ENCODE results near the gene KLHL8.
A peak's percentile ranks its signal among the peaks of the same experiment; 100 is the strongest.
"Not testable (repeated sequence)": the region's sequence is repeated elsewhere in the genome, so short reads cannot be mapped to it uniquely, and the experiment has no call there.

KLHL8 gene

DNA sequence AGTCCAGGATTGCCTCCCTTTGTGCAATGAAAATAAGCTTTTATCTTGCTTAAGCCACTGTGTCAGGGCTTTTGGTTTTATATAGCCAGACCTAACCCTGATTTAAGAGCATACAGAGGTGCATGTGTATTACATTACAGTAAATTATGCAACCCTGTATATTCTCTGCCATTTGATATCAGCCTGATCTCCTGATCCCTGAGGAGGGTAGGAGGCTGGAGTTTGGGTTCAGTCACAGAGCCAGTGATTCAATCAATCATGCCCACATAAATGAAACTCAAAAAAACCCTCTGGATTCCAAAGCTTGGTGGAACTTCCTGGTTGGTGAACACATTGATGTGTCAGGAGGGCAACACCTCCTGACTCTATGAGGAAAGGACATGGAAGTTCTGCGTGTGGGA lies 7.3 kb upstream of the KLHL8 start:
- ATAC-seq: no peak

DNA sequence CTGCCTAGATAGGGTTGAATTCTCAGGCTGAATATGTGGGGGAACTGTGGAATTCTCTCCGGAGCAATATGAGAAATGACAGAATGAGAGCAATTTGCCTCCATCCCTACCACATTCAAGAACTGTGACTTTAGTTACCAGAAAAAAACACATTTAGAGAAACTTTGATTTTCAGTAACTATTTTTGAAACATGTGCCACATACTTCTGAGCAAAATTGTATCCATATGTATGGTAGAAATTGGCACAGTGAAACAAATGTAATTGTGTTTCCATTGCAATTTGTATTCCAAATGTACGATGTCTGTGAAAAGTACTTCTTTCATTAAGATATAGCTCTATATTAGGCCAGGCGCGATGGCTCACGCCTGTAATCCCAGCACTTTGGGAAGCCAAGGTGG lies 5.5 kb upstream of the KLHL8 start:
- no peak for ATAC-seq

DNA sequence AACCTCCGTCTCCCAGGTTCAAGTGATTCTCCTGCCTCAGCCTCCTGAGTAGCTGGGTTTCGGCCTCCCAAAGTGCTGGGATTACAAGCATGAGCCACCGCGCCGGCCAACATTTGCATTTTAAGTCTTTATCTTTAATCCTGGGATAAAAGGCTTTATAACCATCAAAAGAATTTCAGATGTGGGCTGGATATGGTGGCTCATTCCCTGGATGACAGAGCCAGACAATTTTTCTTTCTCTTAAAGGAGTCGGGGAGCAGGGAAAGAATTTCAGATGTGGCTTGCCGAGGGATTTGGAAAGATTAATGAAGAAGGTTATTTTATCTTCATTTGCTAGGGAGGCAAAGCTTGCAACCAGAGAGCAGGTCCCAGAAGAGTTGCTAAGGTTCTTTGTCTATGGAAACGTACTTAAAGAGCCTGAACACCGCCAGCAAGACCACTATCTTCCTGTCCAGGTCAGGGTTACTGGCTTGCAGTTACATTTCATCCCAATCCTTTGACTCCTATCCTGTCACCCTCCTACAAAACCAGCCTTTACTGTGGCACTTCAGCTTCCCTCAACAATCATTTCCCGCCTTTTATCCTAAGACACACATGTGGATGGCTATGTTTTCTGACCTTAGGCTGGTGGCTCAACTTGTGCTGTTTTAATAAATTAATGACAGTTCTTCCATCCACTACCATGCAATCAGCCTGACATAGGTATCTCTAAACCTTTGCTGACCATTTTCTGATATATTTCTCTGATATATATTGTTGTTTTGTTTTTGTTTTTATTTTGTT lies 3.9 kb upstream of the KLHL8 start:
- ATAC-seq: no peak

DNA sequence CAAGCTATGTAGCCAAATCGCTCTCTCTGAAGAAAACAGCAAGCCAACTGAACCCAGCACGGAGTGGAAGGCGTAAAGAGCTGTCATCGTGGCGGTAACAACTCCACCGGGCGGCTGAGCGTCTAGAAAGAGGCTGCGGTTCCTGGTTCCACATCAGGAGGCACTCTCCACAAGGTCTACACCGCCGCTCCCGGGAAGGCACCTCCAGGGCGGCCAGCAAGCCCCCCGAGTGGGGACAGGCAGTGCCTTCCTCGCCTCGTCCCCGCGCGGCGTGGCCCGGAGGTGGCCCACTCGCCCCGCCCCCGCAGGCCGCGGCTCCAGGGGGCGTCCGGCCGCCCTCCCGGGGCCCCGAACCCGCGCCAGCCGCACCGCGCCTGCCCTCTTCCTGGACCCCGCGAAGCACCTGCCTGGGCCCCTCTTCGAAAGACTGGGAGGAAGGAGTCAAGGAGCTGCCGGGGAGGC lies 755 bp downstream of the KLHL8 start:
- peak; percentile 22 to 27 for ATAC-seq

DNA sequence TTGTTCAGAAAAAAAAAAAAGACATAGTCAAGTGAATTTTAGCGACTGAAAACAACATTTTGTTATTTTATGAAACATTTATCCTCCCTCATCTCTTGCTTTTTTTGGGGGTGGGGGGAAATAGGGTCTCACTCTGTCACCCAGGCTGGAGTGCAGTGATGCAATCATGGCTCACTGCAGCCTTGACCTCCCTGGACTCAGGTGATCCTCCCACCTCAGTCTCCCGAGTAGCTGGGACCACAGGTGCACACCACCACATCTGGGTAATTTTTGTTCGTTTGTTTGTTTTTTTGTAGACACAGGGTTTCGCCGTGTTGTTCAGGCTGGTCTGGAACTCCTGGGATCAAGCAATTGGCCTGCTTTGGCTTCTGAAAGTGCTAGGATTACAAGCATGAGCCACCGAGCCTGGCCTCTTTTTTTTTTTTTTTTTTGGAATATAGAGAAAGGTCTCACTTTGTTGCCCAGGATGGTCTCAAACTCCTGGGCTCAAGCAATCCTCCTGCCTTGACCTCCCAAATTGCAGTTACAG lies 3.1 kb downstream of the KLHL8 start:
- ATAC-seq: not testable (repeated sequence)

DNA sequence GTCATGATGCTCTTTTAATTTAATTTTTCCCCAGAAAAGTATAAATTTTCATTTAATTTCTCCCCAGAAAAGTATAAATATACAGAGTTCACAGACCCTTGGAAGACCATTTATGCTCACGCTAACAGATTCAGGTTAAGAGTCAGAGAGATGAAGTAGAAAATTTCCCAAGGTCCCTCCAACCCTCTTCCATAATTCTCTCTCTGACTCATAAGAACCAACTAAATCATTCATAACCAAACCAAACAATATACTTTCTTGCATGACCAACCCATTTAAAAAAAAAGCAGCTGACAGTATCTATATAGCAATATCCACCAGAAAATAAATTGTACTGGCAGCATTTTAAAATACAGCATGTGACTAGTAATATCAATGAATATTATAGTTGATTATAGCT lies 3.9 kb downstream of the KLHL8 start:
- no peak for ATAC-seq

DNA sequence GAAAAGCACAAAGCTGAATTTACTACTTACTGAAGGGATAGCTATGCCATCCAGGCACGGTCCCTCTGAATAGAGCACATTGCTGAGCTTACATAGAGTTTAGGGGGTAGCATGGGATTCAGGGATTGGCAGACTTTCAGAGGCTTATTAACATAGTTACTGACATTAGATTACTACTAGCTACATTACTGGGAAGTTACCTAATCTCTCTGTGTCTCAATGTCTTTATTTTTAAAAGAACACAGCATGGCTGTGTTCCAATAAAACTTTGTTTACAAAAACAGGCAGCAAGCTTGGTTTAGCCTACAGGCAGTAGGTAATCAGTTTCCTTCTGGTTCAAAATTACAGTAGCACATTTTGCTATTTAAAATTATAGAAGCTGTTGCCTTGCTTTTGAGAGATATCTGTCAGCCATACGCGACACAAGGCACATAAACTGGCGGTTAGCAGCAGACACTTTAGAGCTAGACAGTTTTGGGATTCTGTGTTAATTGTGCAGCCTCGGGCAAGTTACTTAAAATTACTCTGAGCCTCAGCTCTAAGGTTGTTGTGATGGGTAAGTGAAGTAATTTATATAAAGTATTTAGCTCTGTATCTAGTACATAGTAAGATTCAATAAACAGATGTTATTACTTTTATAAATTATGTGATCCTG lies 6.9 kb downstream of the KLHL8 start:
- no peak for ATAC-seq

DNA sequence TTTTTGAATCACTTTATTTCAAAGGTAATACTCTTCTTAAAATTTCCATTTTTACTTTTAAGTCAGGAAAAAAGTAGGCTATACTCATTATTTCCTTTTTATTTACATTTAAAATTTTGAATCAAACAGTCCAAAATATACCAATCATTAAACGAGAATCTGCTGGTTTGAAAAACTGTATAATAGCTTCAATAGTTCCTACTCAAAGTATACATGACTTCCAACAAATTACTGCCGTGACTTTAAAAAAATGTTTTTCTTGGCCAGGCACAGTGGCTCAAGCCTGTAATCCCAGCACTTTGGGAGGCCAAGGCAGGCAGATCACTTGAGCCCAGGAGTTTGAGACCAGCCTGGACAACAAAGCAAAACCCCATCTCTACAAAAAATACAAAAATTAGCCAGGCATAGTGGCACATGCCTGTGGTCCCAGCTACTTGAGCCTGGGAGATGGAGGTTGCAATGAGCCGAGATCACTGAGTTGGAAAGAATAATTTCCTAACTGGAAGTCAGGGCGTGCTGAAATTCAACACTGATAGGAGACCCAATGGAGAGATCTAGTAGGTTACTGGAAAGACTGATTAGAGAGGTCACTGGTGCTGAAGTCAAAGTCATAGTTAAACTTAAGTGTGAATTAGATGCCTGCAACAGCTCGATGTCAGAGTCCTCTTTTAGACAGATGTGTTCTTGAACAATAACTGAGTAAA lies 9.0 kb downstream of the KLHL8 start:
- no peak for ATAC-seq

DNA sequence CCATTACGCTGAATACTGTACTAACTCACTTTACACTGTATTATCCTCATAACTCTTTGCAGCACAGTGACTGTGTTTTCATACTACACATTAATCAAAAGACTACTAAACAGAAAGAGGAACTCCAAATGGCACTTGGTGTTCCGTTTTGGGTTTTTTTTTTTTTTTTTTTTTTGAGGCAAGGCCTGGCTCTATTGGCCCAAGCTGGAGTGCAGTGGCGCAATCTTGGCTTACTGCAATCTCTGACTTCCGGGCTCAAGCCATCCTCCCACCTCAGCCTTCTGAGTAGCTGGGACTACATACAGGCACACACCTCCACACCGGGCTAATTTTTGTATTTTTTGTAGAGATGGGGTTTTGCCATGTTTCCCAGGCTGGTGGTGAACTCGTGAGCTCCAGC lies 10.7 kb downstream of the KLHL8 start:
- ATAC-seq: peak in 1 of 2 donors; percentile 36

DNA sequence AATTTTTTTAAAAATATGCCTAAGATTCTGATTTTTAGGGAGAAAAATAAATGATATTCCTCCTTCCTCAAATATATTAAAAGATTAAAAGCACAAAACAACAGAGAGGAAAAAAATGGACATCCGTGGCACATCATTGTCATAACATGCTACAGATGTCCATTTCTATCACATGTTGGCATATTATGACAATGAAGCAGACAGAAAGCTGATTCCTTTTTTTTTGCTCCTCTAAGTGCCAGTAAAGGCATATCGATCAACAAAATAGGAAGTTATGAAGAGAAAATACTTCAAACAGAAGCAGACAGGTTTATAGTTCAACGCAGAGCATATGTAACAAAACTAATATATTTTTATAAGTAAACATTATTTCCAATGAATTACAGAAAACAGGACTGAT lies 11.2 kb downstream of the KLHL8 start:
- ATAC-seq: no peak

DNA sequence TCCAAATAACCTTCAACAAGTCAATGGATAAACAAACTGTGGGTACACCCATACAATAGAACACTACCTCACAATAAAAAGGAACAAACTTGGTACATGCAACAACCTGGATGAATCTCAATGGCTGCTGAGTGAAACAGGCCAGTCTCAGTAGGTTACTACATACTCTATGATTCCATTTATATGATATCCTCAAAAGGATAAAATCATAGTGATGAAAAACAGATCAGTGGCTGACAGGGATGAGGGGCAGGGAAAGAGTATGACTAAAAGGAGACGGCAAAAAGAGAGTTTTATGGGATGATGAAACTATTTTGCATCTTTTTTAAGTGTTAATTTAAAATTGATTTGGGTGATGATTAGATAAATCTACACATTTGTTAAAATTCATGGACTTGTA lies 15.9 kb downstream of the KLHL8 start:
- ATAC-seq: no peak

DNA sequence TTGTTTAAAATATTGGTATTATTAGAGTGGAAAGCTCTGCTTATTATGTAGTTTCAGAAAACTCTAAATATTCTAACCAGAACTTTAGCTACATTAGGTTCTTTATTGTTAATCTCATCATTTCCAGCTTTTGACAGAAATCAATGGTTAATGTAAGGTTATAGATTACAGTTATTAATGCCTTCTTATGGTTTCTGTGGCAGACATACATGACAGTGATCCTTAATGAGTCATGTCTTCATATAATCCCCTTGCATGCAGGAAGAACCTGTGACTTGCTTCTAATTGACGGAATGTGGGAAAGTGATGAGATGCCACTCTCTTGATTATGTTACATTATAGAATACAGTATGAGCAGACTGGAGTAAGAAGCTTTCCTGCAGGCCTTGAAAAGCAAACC lies 23.5 kb downstream of the KLHL8 start:
- ATAC-seq: no peak

DNA sequence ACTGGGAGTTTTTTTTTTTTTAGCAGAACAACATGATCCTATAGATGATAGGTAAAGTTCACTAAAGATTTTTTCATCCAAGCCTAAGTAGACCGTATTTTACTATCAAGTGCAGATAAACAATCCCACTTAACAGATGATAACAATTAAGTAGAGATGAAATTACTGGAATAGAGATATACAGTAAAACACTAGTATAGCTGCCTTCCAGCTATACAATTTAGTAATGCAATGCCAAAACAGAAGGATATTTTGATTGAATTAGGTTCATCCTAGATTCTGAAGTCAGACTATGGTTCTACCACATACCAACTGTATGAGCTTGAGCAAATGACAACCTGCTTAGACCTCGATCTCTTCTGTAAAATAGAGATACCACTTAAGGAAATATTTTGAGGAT lies 24.3 kb downstream of the KLHL8 start:
- no peak for ATAC-seq

DNA sequence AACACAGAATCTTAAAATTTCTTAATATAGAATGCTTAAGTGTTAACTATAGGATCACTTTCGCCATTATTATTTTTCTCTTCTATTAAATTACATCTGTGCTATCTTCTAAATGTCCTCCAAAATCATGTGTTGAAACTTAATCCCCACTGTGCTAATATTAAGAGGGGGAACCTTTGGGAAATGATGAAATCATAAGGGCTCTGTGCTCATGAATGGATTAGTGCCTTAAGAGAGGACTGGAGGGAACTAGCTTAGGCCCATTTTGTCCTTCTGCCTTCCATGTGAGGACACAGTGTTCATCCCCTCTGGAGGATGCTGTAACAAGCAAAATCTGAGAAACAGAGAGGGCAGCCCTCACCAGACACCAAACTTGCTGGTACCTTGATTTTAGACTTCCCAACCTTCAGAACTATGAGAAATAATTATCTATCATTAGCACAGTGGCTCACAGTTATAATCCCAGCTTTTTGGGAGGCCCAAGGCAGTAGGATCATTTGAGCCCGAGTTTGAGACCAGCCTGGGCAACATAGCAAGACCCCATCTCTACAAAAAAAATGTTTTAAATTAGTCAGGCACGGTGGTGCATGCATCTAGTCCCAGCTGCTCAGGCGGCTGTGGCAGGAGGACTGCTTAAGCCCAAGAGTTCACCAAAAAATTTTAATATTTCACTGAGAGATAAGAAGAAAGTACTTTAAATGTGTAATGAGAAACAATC lies 26.3 kb downstream of the KLHL8 start:
- ATAC-seq: no peak

DNA sequence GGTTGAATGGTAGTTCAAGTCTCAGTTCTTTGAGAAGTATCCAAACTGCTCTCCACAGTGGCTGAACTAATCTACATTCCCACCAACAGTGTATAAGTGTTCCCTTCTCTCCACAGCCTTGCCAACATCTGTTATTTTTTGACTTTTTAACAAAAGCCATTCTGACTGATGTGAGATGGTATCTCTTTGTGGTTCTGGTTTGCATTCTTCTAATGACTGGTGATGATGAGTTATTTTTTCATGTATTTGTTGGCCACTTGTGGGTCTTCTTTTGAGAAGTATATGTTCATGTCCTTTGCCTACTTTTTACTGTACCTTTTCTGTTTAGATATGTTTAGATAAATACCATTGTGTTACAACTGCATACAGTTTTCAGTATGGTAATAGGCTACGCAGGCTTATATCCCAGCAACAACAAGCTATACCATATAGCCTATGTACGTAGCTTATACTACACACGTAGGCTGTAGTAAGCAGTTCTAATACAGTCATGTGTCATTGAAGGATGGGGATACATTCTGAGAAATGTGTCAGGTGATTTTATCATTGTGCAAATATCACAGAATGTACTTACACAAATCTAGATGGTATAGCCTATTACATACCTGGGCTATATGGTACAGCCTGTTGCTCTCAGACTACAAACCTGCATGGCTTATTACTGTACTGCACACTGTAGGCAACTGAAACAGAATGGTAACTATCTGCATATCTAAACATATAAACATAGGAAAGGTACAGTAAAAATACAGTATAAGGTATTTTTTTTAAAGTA lies 28.1 kb downstream of the KLHL8 start:
- ATAC-seq: peak; percentile 20 to 28

DNA sequence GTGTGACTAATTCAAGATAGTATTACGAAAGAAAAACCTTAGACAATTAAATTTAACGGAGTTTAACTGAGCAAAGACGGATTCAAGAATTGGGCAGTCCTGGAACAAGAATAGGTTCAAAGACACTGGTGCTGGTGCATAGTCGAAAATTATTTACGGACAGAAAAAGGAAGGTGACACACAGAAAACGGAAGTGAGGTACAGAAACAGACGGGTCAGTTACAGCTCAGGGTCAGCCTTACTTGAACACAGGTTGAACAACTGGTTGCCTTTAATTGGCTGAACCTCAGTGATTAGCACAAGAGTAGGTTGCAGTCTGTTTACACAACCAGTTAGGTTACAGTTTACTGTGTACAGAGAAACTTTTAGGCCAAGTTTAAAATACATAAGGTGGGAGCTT lies 31.5 kb downstream of the KLHL8 start:
- no peak for ATAC-seq

DNA sequence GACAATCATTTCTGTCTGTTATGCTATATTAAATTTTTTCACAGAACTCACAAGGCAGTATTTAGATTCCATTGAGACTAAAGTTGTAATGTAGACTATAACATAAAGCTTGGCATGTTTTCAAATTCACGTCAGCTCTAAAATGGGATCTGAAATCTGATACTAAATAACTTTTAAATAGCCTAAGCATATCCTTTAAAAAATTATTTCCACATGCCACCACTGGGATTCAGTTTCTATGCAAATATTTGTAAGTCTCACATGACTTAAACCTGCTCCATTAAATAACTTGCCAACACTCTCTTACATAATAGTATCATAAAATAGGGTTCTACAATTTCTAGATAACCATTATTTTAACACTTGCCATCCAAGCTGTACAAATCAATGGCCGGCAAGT lies 32.4 kb downstream of the KLHL8 start:
- ATAC-seq: no peak

DNA sequence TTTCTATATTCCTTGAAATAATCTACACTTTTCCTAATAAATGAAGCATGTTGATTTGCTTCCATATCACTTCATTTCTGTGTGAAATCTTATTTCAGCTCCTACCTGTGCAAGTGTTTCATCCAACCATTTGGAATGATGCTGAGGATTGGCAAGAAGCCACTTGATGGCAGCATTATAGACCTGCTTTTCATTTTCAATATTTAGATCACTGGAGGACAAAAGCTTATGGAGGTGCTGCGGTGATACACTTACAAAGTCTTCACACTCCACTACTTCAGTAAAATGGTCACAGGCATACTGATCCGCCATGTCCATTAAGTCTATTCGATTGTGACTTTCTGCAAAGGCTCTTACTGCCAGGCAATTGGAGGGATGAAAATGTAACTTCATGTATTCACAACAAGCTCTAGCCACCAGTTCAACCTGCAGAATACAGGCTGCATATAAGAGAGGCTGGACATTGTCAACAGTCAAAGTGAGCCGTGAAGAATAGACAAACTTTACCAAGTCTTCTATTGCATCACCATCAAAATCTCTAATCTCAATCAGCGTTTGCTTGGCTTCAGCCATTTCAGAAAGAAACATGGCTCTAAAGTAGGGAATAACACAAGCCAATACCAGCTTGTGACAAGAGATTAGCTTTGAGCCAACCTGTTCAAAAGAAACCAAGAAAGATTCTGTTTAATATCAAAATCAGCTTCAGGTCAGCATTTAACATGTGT lies 35.1 kb downstream of the KLHL8 start:
- no peak for ATAC-seq

DNA sequence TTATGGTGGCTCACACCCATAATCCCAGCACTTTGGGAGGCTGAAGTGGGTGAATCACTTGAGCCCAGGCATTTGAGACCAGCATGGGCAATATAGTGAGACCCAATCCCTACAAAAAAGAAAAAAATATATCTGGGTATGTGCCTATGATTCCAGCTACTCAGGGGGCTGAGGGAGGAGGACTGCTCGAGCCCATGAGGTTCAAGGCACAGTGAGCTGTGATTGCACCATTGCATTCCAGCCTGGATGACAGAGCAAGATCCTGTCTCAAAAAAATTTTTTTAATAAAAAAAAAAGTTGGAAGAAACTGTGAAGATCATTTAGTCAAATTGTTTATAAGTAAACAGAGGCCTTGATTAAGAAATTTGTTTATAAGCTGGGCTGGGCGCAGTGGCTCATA lies 39.7 kb downstream of the KLHL8 start:
- ATAC-seq: no peak

DNA sequence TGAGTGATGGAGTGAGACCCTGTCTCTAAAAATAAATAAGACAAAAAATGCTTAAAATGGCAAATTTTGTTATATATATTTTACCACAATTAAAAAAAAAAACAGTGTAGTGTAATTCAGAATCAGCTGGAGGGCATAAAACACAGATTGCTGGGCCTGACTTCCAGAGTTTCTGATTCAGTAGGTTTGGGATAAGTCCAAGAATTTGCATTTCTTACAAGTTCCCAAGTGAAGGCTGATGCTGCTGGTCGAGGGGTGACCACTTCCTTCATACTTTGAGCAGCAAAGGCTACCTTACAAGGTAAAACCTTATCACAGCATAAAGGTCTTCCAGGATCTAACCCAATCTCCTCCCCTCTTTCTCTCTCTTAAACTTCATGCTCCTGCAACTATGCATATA lies 40.7 kb downstream of the KLHL8 start:
- no peak for ATAC-seq

DNA sequence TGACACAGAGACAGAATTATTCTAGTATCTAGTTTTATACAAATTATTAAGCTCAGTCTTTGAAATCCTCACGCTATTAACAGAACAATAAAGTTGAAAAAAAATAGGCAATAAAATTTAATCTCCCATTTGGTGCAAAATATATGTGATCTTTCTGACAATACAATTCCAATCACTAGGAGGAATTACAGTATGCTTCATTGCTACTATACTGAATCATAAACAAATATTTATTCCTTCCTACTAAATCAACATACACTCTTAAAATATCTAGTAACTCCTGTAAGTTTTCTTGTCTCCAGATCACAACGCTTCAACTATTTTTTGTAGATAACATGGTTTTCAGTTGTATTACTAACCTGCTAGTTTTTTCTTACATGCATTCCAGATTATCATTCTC lies 45.7 kb downstream of the KLHL8 start:
- ATAC-seq: no peak
